ENCODE results near the gene IL23R.

DNA sequence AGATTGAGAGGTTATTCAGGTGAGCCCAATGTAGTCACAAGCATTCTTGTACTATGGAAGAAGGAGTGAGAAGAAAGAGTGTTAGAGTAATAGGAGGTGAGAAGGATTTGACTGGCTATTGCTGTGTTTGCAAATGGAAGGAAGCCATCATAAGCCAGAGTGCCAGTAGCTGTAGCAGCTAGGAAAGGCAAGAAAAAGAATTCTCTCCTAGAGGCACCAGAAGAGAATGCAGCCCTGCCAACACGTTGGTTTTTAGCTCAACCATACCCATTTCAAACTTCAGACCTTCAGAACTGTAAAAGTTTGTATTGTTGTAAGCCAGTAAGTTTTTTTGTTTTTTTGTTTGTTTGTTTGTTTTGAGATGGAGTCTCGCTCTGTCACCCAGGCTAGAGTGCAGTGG lies 132.5 kb downstream of the IL23R start:
- TF ChIP-seq, protein P1, sequence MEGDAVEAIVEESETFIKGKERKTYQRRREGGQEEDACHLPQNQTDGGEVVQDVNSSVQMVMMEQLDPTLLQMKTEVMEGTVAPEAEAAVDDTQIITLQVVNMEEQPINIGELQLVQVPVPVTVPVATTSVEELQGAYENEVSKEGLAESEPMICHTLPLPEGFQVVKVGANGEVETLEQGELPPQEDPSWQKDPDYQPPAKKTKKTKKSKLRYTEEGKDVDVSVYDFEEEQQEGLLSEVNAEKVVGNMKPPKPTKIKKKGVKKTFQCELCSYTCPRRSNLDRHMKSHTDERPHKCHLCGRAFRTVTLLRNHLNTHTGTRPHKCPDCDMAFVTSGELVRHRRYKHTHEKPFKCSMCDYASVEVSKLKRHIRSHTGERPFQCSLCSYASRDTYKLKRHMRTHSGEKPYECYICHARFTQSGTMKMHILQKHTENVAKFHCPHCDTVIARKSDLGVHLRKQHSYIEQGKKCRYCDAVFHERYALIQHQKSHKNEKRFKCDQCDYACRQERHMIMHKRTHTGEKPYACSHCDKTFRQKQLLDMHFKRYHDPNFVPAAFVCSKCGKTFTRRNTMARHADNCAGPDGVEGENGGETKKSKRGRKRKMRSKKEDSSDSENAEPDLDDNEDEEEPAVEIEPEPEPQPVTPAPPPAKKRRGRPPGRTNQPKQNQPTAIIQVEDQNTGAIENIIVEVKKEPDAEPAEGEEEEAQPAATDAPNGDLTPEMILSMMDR (IDR thresholded peaks at IDR 0.05; ENCODE audit: insufficient read depth, low read depth, low read length), result peak; percentile 4
- TF ChIP-seq EZH2 (IDR thresholded peaks at IDR 0.05; ENCODE audit: insufficient read depth, low read length), result no peak
